HG02973 (cell line): ENCODE results near the gene TPCN2.
"Not testable (repeated sequence)": the region's sequence is repeated elsewhere in the genome, so short reads cannot be mapped to it uniquely, and the experiment has no call there.

ENCODE experiments used
- ATAC-seq: cut with Tn5 transposase; IDR thresholded peaks from one replicate; pipeline ENCODE4 v1.9.1; 2021; ENCODE audit warnings: moderate library complexity; ENCODE audit not compliant: unreplicated experiment

The TPCN2 gene

DNA sequence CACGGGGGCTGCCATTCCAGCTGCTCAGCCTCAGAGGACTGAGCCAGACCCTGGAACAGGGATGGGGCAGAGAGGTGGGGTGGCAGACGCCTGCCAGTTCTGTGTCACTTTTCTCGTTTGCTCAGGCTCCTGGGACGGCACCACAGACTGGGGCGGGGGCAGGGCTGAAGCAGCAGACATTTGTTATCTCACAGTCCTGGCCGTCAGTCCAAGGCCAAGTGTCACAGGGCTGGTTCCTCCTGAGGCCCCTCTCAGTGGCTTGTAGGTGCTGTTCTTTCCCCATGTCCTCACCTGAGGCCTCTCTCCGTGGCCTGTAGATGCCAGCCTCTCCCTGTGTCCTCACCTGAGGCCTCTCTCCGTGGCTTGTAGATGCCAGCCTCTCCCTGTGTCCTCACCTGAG, 24.7 kb downstream of the TPCN2 start:
- no peak for ATAC-seq

GRCh38 chr11:69074375-69075140, 25.8 kb downstream of the TPCN2 start:
- ATAC-seq, result no peak

DNA sequence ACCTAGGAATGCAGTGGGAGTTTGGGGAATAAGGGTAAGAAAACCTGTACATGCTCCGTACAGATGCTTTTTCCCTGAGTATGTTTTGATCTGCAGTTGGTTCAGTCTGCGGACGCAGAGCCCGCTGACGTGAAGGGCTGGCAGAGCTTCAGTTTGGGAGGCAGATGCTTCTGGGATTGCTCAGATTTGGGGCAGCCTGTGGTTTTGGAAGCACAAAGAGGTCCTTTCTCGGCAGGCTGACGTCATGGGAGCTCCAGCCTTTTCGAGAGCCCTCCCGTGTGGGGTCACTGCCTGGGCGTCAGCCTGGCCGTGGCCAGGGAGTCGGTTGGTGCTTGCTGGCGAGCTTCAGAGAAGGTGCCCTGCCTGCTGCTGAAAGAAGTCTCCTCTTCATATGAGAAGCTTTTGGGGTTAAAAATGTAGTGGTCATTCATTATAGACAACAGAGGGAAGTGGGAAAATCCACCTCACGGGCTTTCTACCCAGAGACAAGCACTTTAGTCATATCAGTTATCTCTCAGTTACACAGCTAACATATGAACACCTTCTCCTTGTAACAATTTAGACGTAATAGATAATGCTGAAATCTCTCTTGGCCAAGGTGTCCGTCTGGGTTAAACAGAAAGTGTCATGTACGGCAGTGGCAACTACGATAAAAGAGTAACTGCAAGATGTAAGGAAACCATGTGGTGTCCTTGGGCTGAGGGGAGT, 26.8 kb downstream of the TPCN2 start:
- ATAC-seq, result no peak

GRCh38 chr11:69076129-69076791, 27.5 kb downstream of the TPCN2 start:
- no peak for ATAC-seq

GRCh38 chr11:69076977-69077376, 28.2 kb downstream of the TPCN2 start:
- ATAC-seq, result not testable (repeated sequence)

DNA sequence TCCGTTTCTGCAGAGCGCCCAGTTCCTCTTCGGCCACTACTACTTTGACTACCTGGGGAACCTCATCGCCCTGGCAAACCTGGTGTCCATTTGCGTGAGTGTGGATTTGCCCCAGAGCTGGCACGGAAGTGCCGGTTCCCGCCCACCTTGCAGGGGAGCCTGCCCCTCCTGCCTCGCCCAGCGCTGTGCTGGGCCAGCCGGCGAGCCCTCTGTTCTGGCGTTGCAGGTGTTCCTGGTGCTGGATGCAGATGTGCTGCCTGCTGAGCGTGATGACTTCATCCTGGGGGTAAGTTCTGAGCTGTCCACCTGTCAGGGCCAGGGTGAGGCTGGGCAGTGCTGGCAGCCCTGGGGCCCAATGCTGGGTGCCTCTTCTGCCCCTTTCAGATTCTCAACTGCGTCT, 29.8 kb downstream of the TPCN2 start:
- no peak for ATAC-seq

- no peak for ATAC-seq
Observed at GRCh38 chr11:69078930-69079605, 30.3 kb downstream of the TPCN2 start.

GRCh38 chr11:69079661-69080256, 31.0 kb downstream of the TPCN2 start:
- no peak for ATAC-seq

GRCh38 chr11:69080257-69080995, 31.7 kb downstream of the TPCN2 start:
- no peak for ATAC-seq

DNA sequence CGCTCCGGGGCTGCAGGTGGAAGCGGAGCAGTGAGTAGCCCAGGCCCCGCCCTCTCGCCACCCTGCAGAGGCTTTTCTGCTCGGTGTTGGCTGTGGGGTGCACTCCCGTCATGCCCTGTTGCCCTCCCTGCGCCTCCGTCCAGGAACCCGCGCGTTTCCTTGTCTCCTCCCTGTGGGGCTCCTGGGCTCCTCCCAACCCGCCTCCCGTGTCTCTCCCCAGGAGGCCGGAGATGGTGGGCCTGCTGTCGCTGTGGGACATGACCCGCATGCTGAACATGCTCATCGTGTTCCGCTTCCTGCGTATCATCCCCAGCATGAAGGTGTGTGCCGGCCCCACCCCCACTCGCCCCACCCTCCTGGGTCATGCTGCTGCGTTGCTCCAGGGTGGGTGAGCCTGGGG, 32.4 kb downstream of the TPCN2 start:
- no peak for ATAC-seq

GRCh38 chr11:69083531-69084247, 35.0 kb downstream of the TPCN2 start:
- ATAC-seq, result no peak

GRCh38 chr11:69084371-69084770, 35.6 kb downstream of the TPCN2 start:
- ATAC-seq, result no peak

- no peak for ATAC-seq
Observed at GRCh38 chr11:69085490-69086095, 36.9 kb downstream of the TPCN2 start.

GRCh38 chr11:69086152-69087132, 37.7 kb downstream of the TPCN2 start:
- ATAC-seq, result no peak

DNA sequence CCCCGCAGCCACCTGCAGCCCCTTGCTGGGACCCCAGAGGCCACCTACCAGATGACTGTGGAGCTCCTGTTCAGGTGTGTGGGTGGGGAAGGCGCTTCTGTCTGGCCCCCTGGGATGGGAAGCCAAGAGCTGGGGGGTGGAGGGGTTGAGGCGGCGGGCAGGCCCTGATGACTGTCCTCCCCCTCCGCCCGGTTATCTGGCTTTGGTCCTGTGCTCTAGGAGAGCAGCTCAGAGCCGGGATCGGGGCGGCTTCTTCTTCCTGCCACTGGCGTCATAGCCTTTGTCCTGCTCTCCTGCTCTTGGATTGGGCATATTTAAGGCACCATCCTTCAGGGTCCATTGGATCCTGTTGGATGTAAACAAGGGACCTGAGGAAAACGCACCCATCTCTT, 38.4 kb downstream of the TPCN2 start:
- ATAC-seq, result no peak

DNA sequence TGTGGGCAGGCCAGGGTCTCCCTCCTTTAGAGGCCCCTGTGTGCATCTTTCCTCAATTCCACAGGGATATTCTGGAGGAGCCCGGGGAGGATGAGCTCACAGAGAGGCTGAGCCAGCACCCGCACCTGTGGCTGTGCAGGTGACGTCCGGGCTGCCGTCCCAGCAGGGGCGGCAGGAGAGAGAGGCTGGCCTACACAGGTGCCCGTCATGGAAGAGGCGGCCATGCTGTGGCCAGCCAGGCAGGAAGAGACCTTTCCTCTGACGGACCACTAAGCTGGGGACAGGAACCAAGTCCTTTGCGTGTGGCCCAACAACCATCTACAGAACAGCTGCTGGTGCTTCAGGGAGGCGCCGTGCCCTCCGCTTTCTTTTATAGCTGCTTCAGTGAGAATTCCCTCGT, 39.1 kb downstream of the TPCN2 start:
- ATAC-seq, result no peak

DNA sequence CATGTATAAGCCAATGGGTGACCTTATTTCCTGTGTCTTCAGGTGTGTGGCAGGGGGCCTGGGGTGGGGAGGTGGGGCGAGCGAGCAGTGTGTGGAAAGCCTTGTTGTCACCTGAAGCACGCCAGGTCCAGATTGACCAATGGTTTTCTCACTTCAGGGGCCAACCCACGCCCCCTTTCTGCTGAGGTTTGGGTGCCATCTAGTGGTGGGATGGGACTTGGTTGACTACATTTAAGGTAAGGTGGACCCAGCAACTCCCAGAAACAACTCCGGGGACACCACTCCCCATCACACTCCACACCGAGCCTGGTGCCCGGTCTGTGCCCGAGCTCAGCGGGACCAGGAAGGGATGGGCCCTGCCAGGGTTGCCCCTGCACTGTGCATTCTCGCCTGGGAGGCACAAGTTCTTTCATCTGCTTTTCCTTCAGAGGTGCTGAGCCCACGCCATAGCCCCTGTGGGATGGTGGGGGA, 40.0 kb downstream of the TPCN2 start:
- ATAC-seq, result no peak

GRCh38 chr11:69089258-69089657, 40.5 kb downstream of the TPCN2 start:
- ATAC-seq, result no peak
